HG03139 (cell line): ENCODE results near the gene MIEF1.

Experiments
- ATAC-seq: cut with Tn5 transposase; IDR thresholded peaks from one replicate; pipeline ENCODE4 v1.9.1; 2021; ENCODE audit not compliant: unreplicated experiment

Gene MIEF1

GRCh38 chr22:39527481-39527961 is 25.4 kb downstream of the MIEF1 start:
- no peak for ATAC-seq

- ATAC-seq = no peak
Measured at GRCh38 chr22:39528080-39528661, 26.1 kb downstream of the MIEF1 start.

GRCh38 chr22:39528681-39529486 is 26.8 kb downstream of the MIEF1 start:
- no peak for ATAC-seq

GRCh38 chr22:39529487-39529851 is 27.4 kb downstream of the MIEF1 start:
- ATAC-seq = no peak

GRCh38 chr22:39530116-39530515 is 28.0 kb downstream of the MIEF1 start:
- no peak for ATAC-seq

- no peak for ATAC-seq
Measured at GRCh38 chr22:39530692-39531331, 28.7 kb downstream of the MIEF1 start.

GRCh38 chr22:39532215-39533073 is 30.4 kb downstream of the MIEF1 start, which contains the start of gene RPS19BP1:
Gene RPS19BP1 (minus strand): TSS chr22:39532748. CDS start chr22:39532738, 10 bp downstream.
- ATAC-seq = peak; percentile 72

- no peak for ATAC-seq
Measured at GRCh38 chr22:39534092-39534506, 32.0 kb downstream of the MIEF1 start.

GRCh38 chr22:39534591-39535356 is 32.7 kb downstream of the MIEF1 start:
- no peak for ATAC-seq

- no peak for ATAC-seq
Measured at GRCh38 chr22:39535357-39535725, 33.3 kb downstream of the MIEF1 start.

GRCh38 chr22:39535831-39536449 is 33.9 kb downstream of the MIEF1 start:
- ATAC-seq = no peak

- ATAC-seq = no peak
Measured at GRCh38 chr22:39536711-39537110, 34.6 kb downstream of the MIEF1 start.

GRCh38 chr22:39537975-39538374 is 35.9 kb downstream of the MIEF1 start:
- ATAC-seq = no peak

GRCh38 chr22:39543095-39543494 is 41.0 kb downstream of the MIEF1 start:
- ATAC-seq = no peak

- no peak for ATAC-seq
Measured at GRCh38 chr22:39545386-39546365, 43.6 kb downstream of the MIEF1 start.

- no peak for ATAC-seq
Measured at GRCh38 chr22:39546889-39547586, 44.9 kb downstream of the MIEF1 start.

GRCh38 chr22:39547587-39547947 is 45.5 kb downstream of the MIEF1 start:
- no peak for ATAC-seq

GRCh38 chr22:39553429-39553828 is 51.3 kb downstream of the MIEF1 start:
- no peak for ATAC-seq
